GM06990 (cell line): Measurements from ENCODE around the gene LRRC10B.

Experiments used
- DNase-seq: peaks from one replicate; pipeline ENCODE4 v3.0.0-alpha.2; 2011; ENCODE audit not compliant: insufficient read length; ENCODE audit errors: extremely low read depth
- H3K27me3 ChIP-seq: replicated peaks from 2 replicates; pipeline ENCODE4 v1.6.0; 2011; ENCODE audit warnings: low read length; ENCODE audit not compliant: control insufficient read depth, insufficient read depth
- H3K36me3 ChIP-seq: 2 replicates; pipeline ENCODE4 v1.5.1; 2011; ENCODE audit warnings: low read length; ENCODE audit not compliant: control insufficient read depth, insufficient read depth
- H3K4me3 ChIP-seq: replicated peaks from 2 replicates; pipeline ENCODE4 v1.5.1; 2011; ENCODE audit warnings: low read depth, mild to moderate bottlenecking, control low read depth, low read length
- TF ChIP-seq, protein P1 (sequence below): IDR thresholded peaks from 2 replicates; pipeline ENCODE4 v1.5.1; 2011; ENCODE audit warnings: low read length, control low read depth, mild to moderate bottlenecking, inconsistent platforms; ENCODE audit not compliant: insufficient read depth, poor library complexity, severe bottlenecking

Gene LRRC10B

DNA sequence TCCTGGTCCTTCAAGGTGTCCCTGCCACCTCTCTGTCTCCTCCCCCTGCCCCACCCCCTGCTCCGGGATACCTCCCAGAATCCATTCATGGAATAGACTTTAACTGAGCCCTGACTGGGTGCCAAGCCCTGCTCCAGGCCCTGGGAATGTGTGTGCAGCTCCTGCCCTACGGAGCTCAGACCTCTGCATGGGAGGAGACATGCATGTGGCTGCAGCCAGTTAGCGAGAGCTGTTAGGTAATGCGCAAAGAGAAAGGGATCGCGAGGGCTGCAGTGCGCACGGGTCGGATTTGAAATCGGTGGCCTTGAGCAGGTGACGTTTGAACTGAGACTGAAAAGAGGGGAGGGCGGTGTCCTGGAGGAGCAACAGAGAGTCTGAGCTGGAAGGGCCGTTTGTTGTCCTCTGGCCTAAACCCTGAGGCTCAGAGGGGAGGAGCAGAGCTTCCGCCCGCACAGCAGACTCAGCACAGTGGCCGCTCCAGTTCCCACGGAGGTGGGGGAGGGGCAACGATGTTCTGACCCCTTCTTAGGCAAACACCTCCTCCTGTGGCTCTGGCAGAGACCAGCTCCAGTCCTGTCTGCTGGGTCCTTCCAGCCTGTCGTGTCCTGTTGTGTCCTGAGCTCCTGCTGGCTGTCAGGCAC is 19.8 kb upstream of the LRRC10B start:
- H3K36me3 ChIP-seq = no peaks in the 10 kb centered on the region
- H3K27me3 ChIP-seq = no peaks in the 10 kb centered on the region
- no peak overlapping the region for H3K4me3 ChIP-seq
- TF ChIP-seq, protein P1, sequence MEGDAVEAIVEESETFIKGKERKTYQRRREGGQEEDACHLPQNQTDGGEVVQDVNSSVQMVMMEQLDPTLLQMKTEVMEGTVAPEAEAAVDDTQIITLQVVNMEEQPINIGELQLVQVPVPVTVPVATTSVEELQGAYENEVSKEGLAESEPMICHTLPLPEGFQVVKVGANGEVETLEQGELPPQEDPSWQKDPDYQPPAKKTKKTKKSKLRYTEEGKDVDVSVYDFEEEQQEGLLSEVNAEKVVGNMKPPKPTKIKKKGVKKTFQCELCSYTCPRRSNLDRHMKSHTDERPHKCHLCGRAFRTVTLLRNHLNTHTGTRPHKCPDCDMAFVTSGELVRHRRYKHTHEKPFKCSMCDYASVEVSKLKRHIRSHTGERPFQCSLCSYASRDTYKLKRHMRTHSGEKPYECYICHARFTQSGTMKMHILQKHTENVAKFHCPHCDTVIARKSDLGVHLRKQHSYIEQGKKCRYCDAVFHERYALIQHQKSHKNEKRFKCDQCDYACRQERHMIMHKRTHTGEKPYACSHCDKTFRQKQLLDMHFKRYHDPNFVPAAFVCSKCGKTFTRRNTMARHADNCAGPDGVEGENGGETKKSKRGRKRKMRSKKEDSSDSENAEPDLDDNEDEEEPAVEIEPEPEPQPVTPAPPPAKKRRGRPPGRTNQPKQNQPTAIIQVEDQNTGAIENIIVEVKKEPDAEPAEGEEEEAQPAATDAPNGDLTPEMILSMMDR = no peak
- no peak for DNase-seq

DNA sequence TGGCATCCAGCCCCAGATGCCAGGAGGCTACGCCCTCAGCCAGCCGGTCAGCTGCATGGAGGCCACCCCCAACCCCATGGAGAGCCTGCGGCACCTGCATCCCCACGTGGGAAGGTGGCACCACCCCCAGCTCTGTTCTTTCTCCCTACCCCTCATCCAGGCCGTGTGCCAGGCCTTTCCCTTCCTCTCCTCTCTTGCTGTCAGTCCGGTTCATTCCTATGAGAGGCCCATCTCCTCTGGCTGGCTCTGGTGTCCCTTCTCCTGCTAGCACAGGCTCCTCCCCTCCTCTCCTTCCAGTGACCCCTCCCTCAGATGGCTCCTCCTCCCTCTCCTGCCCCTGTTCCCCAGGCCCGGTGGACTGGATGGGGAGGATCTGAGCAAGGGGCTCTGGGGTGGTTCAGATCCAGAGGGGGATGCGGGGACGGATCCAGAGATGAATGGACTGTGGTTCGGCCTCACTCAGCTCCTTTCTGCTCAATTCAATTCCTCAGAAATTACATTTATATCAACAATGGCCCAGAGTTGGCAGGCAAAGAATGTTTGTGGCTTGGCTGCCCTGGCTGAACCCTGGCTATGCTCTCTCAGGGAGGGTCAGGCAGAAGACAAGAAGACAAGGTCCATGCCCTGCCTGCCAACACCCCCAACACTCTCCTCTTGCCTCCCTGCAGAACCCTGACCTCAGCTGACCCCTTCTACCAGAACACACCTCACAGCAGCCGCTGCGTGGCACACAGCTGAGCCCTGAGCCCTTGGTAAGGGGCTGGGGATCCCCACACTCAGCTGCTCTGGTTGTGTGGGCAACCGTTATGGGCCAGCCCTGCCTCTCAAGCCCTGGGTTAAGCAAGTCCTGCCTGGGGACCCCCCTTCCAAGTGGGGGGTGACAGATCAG is 18.5 kb upstream of the LRRC10B start:
- Histone ChIP-seq H3K36me3 (no peaks in the 10 kb centered on the region), H3K27me3 (no peaks in the 10 kb centered on the region), H3K4me3 (no peak overlapping the region)
- DNase-seq = no peak
- TF ChIP-seq, protein P1 = no peak

DNA sequence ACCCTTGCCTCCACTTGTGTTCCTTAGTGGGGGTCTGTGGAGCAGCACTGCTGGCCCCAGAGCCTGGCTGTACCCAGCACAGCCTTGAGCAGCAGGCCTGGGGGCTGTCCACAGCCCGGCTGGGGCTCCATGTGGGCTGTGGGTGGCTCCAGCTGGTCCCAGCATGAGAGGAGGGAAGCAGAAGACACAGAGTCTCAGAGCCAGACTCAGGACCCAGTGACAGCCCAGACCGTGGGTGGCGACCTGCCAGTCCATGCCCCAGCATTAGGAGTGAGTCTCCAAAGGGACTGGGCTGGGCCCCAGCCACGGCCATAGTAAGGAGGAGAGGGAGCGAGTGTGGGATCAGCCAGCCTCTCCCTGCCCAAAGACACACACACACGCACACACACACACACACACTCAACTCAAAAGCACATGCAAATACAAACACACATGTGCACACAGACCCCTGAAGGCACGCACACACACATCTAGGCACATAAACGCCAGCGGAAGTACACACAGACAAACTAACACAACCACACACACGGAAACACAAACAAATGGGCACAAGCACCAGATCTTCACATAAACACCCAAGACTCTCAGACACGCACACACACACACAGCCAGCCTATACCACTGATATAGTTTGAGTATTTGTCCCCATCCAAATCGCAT is 16.7 kb upstream of the LRRC10B start:
- Histone ChIP-seq H3K27me3 (no peaks in the 10 kb centered on the region), H3K4me3 (no peak overlapping the region), H3K36me3 (no peaks in the 10 kb centered on the region)
- TF ChIP-seq, protein P1 = no peak
- no peak for DNase-seq

DNA sequence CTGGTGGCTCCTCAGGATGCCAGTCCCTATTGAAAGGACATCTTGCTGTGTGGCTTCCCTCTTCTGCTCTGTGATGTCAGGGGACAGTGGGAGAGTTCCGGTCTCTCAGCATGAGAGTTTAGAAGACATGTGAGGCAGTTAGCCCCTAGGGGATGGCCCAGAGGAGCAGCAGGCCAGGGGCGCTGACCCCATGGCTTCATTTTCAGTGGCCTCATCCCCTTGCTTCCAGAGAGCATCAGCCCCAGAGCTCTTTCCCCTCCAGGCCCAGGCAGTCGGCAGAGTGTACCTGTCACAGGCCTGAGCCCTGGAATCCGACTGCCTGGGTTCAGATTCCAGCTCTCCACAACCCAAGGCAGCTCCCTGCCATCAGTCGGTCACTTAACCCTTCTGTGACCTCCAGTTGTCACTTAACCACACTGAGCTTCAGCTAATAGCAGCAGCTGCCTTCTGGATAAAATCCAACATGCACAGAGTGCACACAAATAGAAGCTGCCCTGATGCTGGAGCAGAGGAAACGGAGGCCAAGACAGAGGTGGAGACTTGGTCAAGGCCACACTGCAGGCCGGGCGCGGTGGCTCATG is 14.1 kb upstream of the LRRC10B start:
- DNase-seq = no peak
- Histone ChIP-seq H3K36me3 (no peaks in the 10 kb centered on the region), H3K27me3 (no peaks in the 10 kb centered on the region), H3K4me3 (no peak overlapping the region)
- TF ChIP-seq, protein P1 = no peak

DNA sequence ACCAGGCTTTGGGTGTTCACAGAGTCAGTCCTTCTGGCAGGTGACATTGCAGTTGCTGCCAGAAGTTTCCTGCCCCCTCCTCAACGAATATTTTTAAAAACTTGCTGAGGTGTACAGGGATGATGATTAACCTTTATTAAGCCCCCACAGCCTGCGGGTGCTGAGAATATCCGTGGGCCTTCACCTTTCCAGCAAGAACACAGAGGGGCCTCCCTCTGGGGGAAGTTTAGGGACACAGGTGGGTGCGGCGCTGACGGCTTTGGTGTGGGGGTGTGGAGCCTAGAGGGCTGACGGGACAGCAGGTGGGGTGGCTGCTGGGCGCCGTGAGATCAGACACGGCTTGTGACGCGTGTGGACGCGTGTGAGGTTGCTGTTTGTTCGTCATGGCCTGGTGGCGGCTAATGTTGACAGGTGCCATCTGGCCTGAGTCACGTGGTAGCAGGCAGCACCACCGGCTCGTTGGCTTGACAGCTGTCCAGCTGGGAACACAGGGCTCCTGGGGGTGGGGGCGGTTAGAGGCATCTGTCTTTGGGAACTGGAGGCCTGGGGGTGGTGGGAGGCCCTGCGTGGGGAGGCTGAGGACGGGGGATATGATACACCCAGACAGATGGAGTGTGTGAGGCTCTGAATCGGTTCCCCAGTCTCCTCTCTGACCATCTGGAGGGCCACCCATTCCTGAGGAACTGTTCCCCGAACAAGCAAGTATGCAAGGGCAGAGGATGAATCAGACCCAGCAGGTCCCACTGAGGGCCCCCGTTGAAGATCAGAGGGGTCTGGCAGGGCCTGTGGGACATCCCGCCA is 12.5 kb upstream of the LRRC10B start:
- DNase-seq = no peak
- Histone ChIP-seq H3K27me3 (no peaks in the 10 kb centered on the region), H3K36me3 (no peaks in the 10 kb centered on the region), H3K4me3 (no peak overlapping the region)
- TF ChIP-seq, protein P1 = no peak
